GM23338 (cell line): ENCODE measurements around the gene KLHL8. TPM values are rescaled to one million over a fixed set of nuclear protein-coding genes. Genes with fewer than 3 reads are reported as not detected.

Source experiments
- ATAC-seq: fragments of 200-7000 bp; cut with Tn5 transposase; 3 replicates; pipeline ENCODE4 v1.9.1; 2020
- DNase-seq: peaks from one replicate; pipeline ENCODE4 v3.0.0-alpha.2; 2015; ENCODE audit warnings: low spot score
- H2AFZ ChIP-seq: fragments of 200-600 bp; sonication (generic); 2 replicates; pipeline ENCODE4 v1.8.0; 2016; ENCODE audit warnings: antibody characterized with exemption, mild to moderate bottlenecking, moderate library complexity
- H3F3A ChIP-seq: fragments of 200-600 bp; sonication (generic); replicated peaks from 2 replicates; pipeline ENCODE4 v1.8.0; 2017; ENCODE audit warnings: antibody characterized with exemption, mixed run types, low read depth
- H3K27ac ChIP-seq: fragments of 200-600 bp; sonication (generic); 2 replicates; pipeline ENCODE4 v1.6.1; 2016; ENCODE audit warnings: low read depth
- H3K27me3 ChIP-seq: fragments of 200-600 bp; sonication (generic); 2 replicates; pipeline ENCODE4 v1.8.0; 2016; ENCODE audit warnings: mild to moderate bottlenecking, mixed run types, moderate library complexity; ENCODE audit not compliant: insufficient read depth
- H3K36me3 ChIP-seq: fragments of 200-600 bp; sonication (generic); 2 replicates; pipeline ENCODE4 v1.8.0; 2016; ENCODE audit warnings: mild to moderate bottlenecking; ENCODE audit not compliant: insufficient read depth
- H3K4me1 ChIP-seq: fragments of 200-600 bp; sonication (generic); 2 replicates; pipeline ENCODE4 v1.8.0; 2016; ENCODE audit warnings: mild to moderate bottlenecking, moderate library complexity; ENCODE audit not compliant: insufficient read depth
- H3K4me2 ChIP-seq: fragments of 200-600 bp; sonication (generic); 2 replicates; pipeline ENCODE4 v1.7.1; 2017; ENCODE audit warnings: mixed run types
- H3K4me3 ChIP-seq: fragments of 200-600 bp; sonication (generic); 2 replicates; pipeline ENCODE4 v1.6.1; 2016; ENCODE audit warnings: mixed run types
- H3K79me2 ChIP-seq: fragments of 200-600 bp; sonication (generic); replicated peaks from 2 replicates; pipeline ENCODE4 v1.8.0; 2017; ENCODE audit warnings: mild to moderate bottlenecking; ENCODE audit not compliant: insufficient read depth
- H3K9me2 ChIP-seq: fragments of 200-600 bp; sonication (generic); 2 replicates; pipeline ENCODE4 v1.8.0; 2017; ENCODE audit not compliant: insufficient read depth
- H4K20me1 ChIP-seq: fragments of 200-600 bp; sonication (generic); replicated peaks from 2 replicates; pipeline ENCODE4 v1.8.0; 2017; ENCODE audit warnings: mild to moderate bottlenecking; ENCODE audit not compliant: insufficient read depth
- H3K27ac Mint-ChIP-seq: 2 replicates; pipeline ENCODE4 v1.8.0; 2020; ENCODE audit warnings: inconsistent platforms, mild to moderate bottlenecking, moderate library complexity, mixed read lengths
- H3K27me3 Mint-ChIP-seq: 3 replicates; pipeline ENCODE4 v1.8.0; 2022; ENCODE audit warnings: low read depth, mild to moderate bottlenecking, moderate library complexity, mixed read lengths, inconsistent platforms; ENCODE audit not compliant: insufficient read depth, poor library complexity
- H3K36me3 Mint-ChIP-seq: 3 replicates; pipeline ENCODE4 v1.8.0; 2021; ENCODE audit warnings: low read depth, mild to moderate bottlenecking, inconsistent platforms, moderate library complexity, mixed read lengths
- H3K4me1 Mint-ChIP-seq: 3 replicates; pipeline ENCODE4 v1.8.0; 2020; ENCODE audit warnings: mild to moderate bottlenecking, inconsistent platforms, mixed read lengths
- H3K4me3 Mint-ChIP-seq: 3 replicates; pipeline ENCODE4 v1.8.0; 2021; ENCODE audit warnings: moderate library complexity, mild to moderate bottlenecking, inconsistent platforms, mixed read lengths
- H3K9me3 Mint-ChIP-seq: 3 replicates; pipeline ENCODE4 v1.8.0; 2020; ENCODE audit warnings: moderate library complexity, mild to moderate bottlenecking, inconsistent platforms, mixed read lengths
- CREB1 ChIP-seq: fragments of 250-450 bp; sonication (Bioruptor Pico); IDR thresholded peaks from 2 replicates; pipeline ENCODE4 v1.5.0; 2020; ENCODE audit warnings: low read depth, mild to moderate bottlenecking, moderate library complexity
- CTCF ChIP-seq, 2 experiments: fragments of 200-600 bp in 1 of 2; sonication (generic) in 1 of 2; conservative IDR thresholded peaks; 2 replicates each; pipeline versions ENCODE4 v1.5.1 to v1.6.1; 2016 to 2017; ENCODE audit warnings: antibody characterized with exemption in 2 of 2, low read depth in 2 of 2, mild to moderate bottlenecking in 2 of 2, moderate library complexity in 1 of 2
- ETS1 ChIP-seq: IDR thresholded peaks from 2 replicates; pipeline ENCODE4 v1.6.1; 2016; ENCODE audit warnings: antibody characterized with exemption
- EZH2 ChIP-seq: fragments of 200-600 bp; sonication (generic); IDR thresholded peaks from one replicate; pipeline ENCODE4 v1.8.0; 2017; ENCODE audit warnings: antibody characterized with exemption, mild to moderate bottlenecking, low read depth; ENCODE audit not compliant: unreplicated experiment
- EZH2phosphoT487 ChIP-seq: fragments of 200-600 bp; sonication (generic); IDR thresholded peaks from one replicate; pipeline ENCODE4 v1.8.1; 2018; ENCODE audit warnings: antibody characterized with exemption; ENCODE audit not compliant: unreplicated experiment
- JUNB ChIP-seq: IDR thresholded peaks from one replicate; pipeline ENCODE4 v1.6.1; 2016; ENCODE audit warnings: antibody characterized with exemption; ENCODE audit not compliant: unreplicated experiment
- NANOG ChIP-seq: IDR thresholded peaks from 2 replicates; pipeline ENCODE4 v1.6.1; 2016; ENCODE audit warnings: antibody characterized with exemption, borderline replicate concordance
- POLR2AphosphoS5 ChIP-seq: IDR thresholded peaks from 2 replicates; pipeline ENCODE4 v1.6.1; 2016; ENCODE audit warnings: antibody characterized with exemption, low read depth
- REST ChIP-seq: IDR thresholded peaks from one replicate; pipeline ENCODE4 v1.6.1; 2018; ENCODE audit warnings: antibody characterized with exemption; ENCODE audit not compliant: unreplicated experiment
- STAT1 ChIP-seq: IDR thresholded peaks from one replicate; pipeline ENCODE4 v1.6.1; 2016; ENCODE audit warnings: antibody characterized with exemption; ENCODE audit not compliant: unreplicated experiment
- ZNF114 ChIP-seq: fragments of 250-450 bp; sonication (Bioruptor Pico); IDR thresholded peaks from 2 replicates; pipeline ENCODE4 v1.5.0; 2020; ENCODE audit warnings: mild to moderate bottlenecking, moderate library complexity
- ZNF331 ChIP-seq: fragments of 250-450 bp; sonication (Bioruptor Pico); IDR thresholded peaks from 2 replicates; pipeline ENCODE4 v1.5.0; 2020; ENCODE audit warnings: low read depth, mild to moderate bottlenecking, moderate library complexity
- ZNF462 ChIP-seq: fragments of 250-450 bp; sonication (Bioruptor Pico); IDR thresholded peaks from 2 replicates; pipeline ENCODE4 v1.5.0; 2020; ENCODE audit warnings: mild to moderate bottlenecking, moderate library complexity
- polyA plus RNA-seq: library from polyadenylated mRNA; unstranded; fragments of >200 nt; fragmentation: Nextera tagmentation; extraction: Ambion mirVana; gene quantifications from 2 replicates; pipeline ENCODE4 v1.2.1, GENCODE V29; 2016
- total RNA-seq: library from RNA; depleted of rRNA; stranded (reverse); fragments of >200 nt; shearing (Covaris generic); gene quantifications from 2 replicates; pipeline ENCODE4 v1.2.3, GENCODE V29; 2014

KLHL8 gene
- total and polyA plus RNA-seq, 2 experiments from 2014 or later, result 3.3 to 7.2 TPM

GRCh38 chr4:87216469-87216868 is 3.9 kb downstream of the KLHL8 start:
- Histone ChIP-seq H3K79me2 (peaks cover 65% of the 10 kb centered on the region), H3F3A (no peaks in the 10 kb centered on the region), H3K4me3 (no peak overlapping the region), H3K36me3 (no peaks in the 10 kb centered on the region), H3K27me3 (peaks cover 8% of the 10 kb centered on the region), H3K9me2 (no peaks in the 10 kb centered on the region), H2AFZ (no peak overlapping the region), H3K4me2 (no peak overlapping the region), H3K4me1 (0 out of 2 replicates have a peak, but pooled peaks cover 10% of the 10 kb centered on the region), H3K27ac (no peak overlapping the region), H4K20me1 (peaks cover 6% of the 10 kb centered on the region; the same call in 1 of the 2 replicates)
- TF ChIP-seq JUNB, result no peak
- TF ChIP-seq STAT1, result no peak
- TF ChIP-seq ETS1, result no peak
- no peak for TF ChIP-seq EZH2
- no peak for TF ChIP-seq CREB1
- TF ChIP-seq REST, result no peak
- TF ChIP-seq NANOG, result no peak
- TF ChIP-seq EZH2phosphoT487, result no peak
- no peak for TF ChIP-seq POLR2AphosphoS5
- TF ChIP-seq ZNF114 (CRISPR knock-in tag), result no peak
- no peak for TF ChIP-seq ZNF462 (CRISPR knock-in tag)
- no peak for TF ChIP-seq CTCF (conservative IDR thresholded peaks at IDR 0.05; ENCODE audit: low read depth in 2 of 2)
- TF ChIP-seq ZNF331, result no peak
- Mint-ChIP-seq H3K36me3 (no peaks in the 10 kb centered on the region; the same call in 2 of the 3 replicates), H3K27me3 (peaks cover 5% of the 10 kb centered on the region), H3K4me1 (peaks cover 10% of the 10 kb centered on the region), H3K4me3 (no peak overlapping the region), H3K9me3 (no peaks in the 10 kb centered on the region), H3K27ac (no peak overlapping the region)
- DNase-seq (no peak), ATAC-seq (no peak)
